HL-60 (cell line): ENCODE measurements around the gene KCTD5.
"Not testable (repeated sequence)": the region's sequence is repeated elsewhere in the genome, so short reads cannot be mapped to it uniquely, and the experiment has no call there.

Experiments used
- DNase-seq, 2 experiments: peaks; one replicate each; pipeline ENCODE4 v3.0.0-alpha.2; 2010 to 2020; ENCODE audit warnings: low read depth in 1 of 2, low spot score in 1 of 2
- H3K27ac ChIP-seq: fragments of 250-450 bp; sonication (Bioruptor Pico); replicated peaks from 2 replicates; pipeline ENCODE4 v1.5.1; 2020; ENCODE audit warnings: mild to moderate bottlenecking, moderate library complexity
- H3K27me3 ChIP-seq: fragments of 250-450 bp; sonication (Bioruptor Pico); 2 replicates; pipeline ENCODE4 v1.5.1; 2021; ENCODE audit warnings: mild to moderate bottlenecking, moderate library complexity; ENCODE audit not compliant: insufficient read depth, poor library complexity, severe bottlenecking
- H3K4me3 ChIP-seq: replicated peaks from 2 replicates; pipeline ENCODE4 v1.5.1; 2011; ENCODE audit warnings: mild to moderate bottlenecking, control low read depth, low read length; ENCODE audit not compliant: insufficient read depth
- CTCF ChIP-seq: IDR thresholded peaks from one replicate; pipeline ENCODE4 v1.5.1; 2011; ENCODE audit warnings: low read length, control low read depth, inconsistent platforms; ENCODE audit not compliant: insufficient read depth
- GABPA ChIP-seq: IDR thresholded peaks from 2 replicates; pipeline ENCODE4 v1.6.1; 2012; ENCODE audit warnings: low read depth
- POLR2AphosphoS5 ChIP-seq: IDR thresholded peaks from 2 replicates; pipeline ENCODE4 v1.6.1; 2012; ENCODE audit warnings: low read depth
- SPI1 ChIP-seq: IDR thresholded peaks from 2 replicates; pipeline ENCODE4 v1.6.1; 2012; ENCODE audit warnings: low read depth, mild to moderate bottlenecking, borderline replicate concordance
- TF ChIP-seq, protein P1 (sequence below): IDR thresholded peaks from 2 replicates; pipeline ENCODE4 v1.6.1; 2012; ENCODE audit warnings: low read depth; ENCODE audit not compliant: insufficient replicate concordance

The KCTD5 gene

GRCh38 chr16:2673066-2673999 lies 9.0 kb upstream of the KCTD5 start:
- H3K27ac ChIP-seq = peak overlapping the region; percentile 78
- TF ChIP-seq SPI1 = no peak
- TF ChIP-seq, protein P1, sequence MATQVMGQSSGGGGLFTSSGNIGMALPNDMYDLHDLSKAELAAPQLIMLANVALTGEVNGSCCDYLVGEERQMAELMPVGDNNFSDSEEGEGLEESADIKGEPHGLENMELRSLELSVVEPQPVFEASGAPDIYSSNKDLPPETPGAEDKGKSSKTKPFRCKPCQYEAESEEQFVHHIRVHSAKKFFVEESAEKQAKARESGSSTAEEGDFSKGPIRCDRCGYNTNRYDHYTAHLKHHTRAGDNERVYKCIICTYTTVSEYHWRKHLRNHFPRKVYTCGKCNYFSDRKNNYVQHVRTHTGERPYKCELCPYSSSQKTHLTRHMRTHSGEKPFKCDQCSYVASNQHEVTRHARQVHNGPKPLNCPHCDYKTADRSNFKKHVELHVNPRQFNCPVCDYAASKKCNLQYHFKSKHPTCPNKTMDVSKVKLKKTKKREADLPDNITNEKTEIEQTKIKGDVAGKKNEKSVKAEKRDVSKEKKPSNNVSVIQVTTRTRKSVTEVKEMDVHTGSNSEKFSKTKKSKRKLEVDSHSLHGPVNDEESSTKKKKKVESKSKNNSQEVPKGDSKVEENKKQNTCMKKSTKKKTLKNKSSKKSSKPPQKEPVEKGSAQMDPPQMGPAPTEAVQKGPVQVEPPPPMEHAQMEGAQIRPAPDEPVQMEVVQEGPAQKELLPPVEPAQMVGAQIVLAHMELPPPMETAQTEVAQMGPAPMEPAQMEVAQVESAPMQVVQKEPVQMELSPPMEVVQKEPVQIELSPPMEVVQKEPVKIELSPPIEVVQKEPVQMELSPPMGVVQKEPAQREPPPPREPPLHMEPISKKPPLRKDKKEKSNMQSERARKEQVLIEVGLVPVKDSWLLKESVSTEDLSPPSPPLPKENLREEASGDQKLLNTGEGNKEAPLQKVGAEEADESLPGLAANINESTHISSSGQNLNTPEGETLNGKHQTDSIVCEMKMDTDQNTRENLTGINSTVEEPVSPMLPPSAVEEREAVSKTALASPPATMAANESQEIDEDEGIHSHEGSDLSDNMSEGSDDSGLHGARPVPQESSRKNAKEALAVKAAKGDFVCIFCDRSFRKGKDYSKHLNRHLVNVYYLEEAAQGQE = peak; percentile 90
- peak; percentile 60; the same call in 1 of the 2 replicates for TF ChIP-seq GABPA
- peak; percentile 85 to 95 for DNase-seq
- peak overlapping the region; percentile 55 for H3K4me3 ChIP-seq
- H3K27me3 ChIP-seq = no peaks in the 10 kb centered on the region

- no peak for DNase-seq
- TF ChIP-seq SPI1 (no peak), GABPA (no peak), POLR2AphosphoS5 (no peak)
- TF ChIP-seq, protein P1 = no peak
- Histone ChIP-seq H3K27me3 (no peaks in the 10 kb centered on the region), H3K4me3 (no peak overlapping the region), H3K27ac (peak overlapping the region; percentile 78)
Measured at GRCh38 chr16:2675021-2675420, 7.3 kb upstream of the KCTD5 start.

DNA sequence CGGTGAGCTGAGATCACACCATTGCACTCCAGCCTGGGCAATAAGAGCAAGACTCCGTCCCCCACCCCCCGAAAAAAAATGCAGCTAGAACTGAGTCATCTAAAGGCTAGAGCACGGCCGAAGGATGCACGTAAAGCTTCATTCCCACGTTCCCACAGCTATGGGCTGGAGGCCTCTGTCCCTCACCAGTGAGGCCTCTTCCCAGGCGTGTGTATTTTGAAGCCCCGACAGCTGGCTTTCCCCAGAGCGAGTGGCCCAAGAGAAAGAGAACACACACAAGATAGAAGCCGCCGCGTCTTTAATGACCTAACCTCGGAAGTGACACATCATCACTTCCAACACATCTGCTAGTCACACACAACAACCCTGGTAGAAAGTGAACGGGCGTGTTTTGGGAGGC lies 6.6 kb upstream of the KCTD5 start:
- DNase-seq = no peak
- Histone ChIP-seq H3K27ac (no peak overlapping the region), H3K4me3 (no peak overlapping the region), H3K27me3 (no peaks in the 10 kb centered on the region)
- no peak for TF ChIP-seq GABPA
- no peak for TF ChIP-seq SPI1
- TF ChIP-seq, protein P1 = no peak
- TF ChIP-seq CTCF = no peak
- no peak for TF ChIP-seq POLR2AphosphoS5

DNA sequence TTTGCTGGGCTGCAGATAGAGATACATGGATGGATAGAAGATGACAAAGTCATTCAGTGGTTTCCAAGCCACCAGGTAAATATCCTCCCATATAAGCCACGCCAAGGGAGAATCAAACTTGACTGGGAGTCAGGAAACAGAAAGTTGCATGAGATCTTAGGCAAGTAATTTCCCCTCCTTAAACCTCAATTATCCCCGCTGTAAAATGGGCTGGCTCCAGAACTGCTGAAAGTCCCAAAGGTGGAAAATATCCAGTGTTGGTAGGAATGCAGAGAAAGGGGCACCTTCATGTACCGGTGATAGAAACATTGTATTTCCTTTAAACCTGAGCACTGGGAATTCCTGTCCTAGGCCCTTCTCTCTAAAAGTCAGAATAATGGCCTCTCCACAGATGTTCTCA lies 5.4 kb upstream of the KCTD5 start:
- H3K27ac ChIP-seq, H3K4me3 ChIP-seq, DNase-seq, H3K27me3 ChIP-seq: not testable (repeated sequence)

- H3K27me3 ChIP-seq, H3K4me3 ChIP-seq, DNase-seq, H3K27ac ChIP-seq: not testable (repeated sequence)
Measured at GRCh38 chr16:2678206-2678965, 3.9 kb upstream of the KCTD5 start.

DNA sequence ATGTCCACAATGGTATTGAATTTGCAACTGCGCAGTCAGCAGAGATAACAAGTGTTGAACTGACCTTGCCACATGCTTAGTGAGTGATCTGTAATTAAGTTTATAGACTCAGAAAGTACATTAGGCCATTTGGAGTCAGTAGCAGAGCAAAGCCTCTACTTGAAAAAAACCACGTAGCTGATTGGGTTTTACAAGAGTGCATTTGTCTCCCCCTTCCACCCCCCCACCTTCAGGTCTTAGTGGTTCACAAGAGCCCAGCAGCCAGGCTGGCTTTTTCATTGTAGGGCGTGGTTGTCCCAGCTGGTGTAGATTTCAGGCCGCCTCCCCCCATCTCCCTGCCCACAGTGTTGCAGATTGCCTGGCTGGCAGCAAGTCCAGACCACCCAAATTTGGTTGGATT lies 2.4 kb upstream of the KCTD5 start:
- H3K27me3 ChIP-seq, H3K27ac ChIP-seq, DNase-seq, H3K4me3 ChIP-seq: not testable (repeated sequence)

DNA sequence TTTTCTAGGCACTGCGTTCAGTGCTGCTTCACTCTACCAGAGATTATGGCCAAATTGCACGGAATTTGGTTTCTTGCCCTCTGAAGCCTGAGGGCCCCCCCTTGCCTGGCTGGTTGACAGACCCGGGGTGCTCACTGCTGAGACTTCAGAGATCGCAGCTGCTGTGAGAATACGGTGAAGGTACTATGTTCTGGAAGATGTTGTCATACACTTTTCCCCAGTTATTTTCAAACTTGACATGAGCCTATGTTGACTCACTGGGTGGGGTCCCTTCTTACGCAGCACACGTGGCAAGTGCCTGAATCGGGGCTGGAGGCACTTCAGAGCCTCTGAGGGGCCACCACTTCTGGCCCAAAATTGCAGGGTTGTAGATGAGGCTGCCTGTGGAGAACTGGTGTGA lies 2.0 kb upstream of the KCTD5 start:
- H3K27me3 ChIP-seq, DNase-seq, H3K27ac ChIP-seq, H3K4me3 ChIP-seq: not testable (repeated sequence)
